Endothelial cell of umbilical vein (primary cell): ENCODE measurements around the gene ANGPTL7. TPM values are rescaled to one million over a fixed set of nuclear protein-coding genes. Genes with fewer than 3 reads are reported as not detected.
A peak's percentile ranks its signal among the peaks of the same experiment; 100 is the strongest.

Experiments
- BruUV-seq: library from RNA; stranded (reverse); fragments of 400-500 nt; replicated peaks from 2 replicates; lab custom pipeline; 2021; lab: Mats Ljungman, UMichigan
- CTCF ChIA-PET: fragments of 300-600, 350-600 bp; sonication (Branson Sonifier 250); formaldehyde crosslinking; loops from one replicate; lab custom pipeline; 2021; ENCODE audit warnings: antibody characterized with exemption, inconsistent platforms; lab: Charles Lee
- POLR2A ChIA-PET: fragments of 300-600, 350-600 bp; sonication (Branson Sonifier 250); formaldehyde crosslinking; loops from one replicate; lab custom pipeline; 2021; ENCODE audit warnings: antibody characterized with exemption, inconsistent platforms; lab: Charles Lee
- DNase-seq: peaks from one replicate; pipeline ENCODE4 v3.0.0-alpha.2; 2011; ENCODE audit warnings: low read depth, low spot score
- FAIRE-seq: peaks from 2 replicates; lab custom pipeline; 2011; peaks lifted over from hg19 to GRCh38; lab: Jason Lieb, UNC
- H2AFZ ChIP-seq: 2 replicates; pipeline ENCODE4 v1.6.0; 2012; ENCODE audit warnings: low read depth, low read length, control low read depth, inconsistent platforms
- H3K27ac ChIP-seq: 2 replicates; pipeline ENCODE4 v1.5.1; 2011; ENCODE audit warnings: low read depth, mild to moderate bottlenecking, control low read depth, low read length, moderate library complexity; ENCODE audit not compliant: insufficient read depth
- H3K27me3 ChIP-seq, 2 experiments: 2 replicates each; pipeline versions ENCODE4 v1.6.0 to v1.6.1; 2011; ENCODE audit warnings: low read length in 2 of 2, mixed read lengths in 1 of 2; ENCODE audit not compliant: control insufficient read depth in 2 of 2, insufficient read depth in 2 of 2
- H3K36me3 ChIP-seq, 2 experiments: 2 replicates in 1 of 2; 3 replicates in 1 of 2; pipeline ENCODE4 v1.5.1; 2011; ENCODE audit warnings: low read length in 2 of 2, mild to moderate bottlenecking in 1 of 2, moderate library complexity in 1 of 2; ENCODE audit not compliant: control insufficient read depth in 2 of 2, insufficient read depth in 2 of 2; ENCODE audit errors: extremely low read depth in 1 of 2
- H3K4me1 ChIP-seq: 3 replicates; pipeline ENCODE4 v1.5.1; 2011; ENCODE audit warnings: mild to moderate bottlenecking, low read length; ENCODE audit not compliant: control insufficient read depth, insufficient read depth; ENCODE audit errors: extremely low read depth
- H3K4me2 ChIP-seq: 2 replicates; pipeline ENCODE4 v1.6.1; 2011; ENCODE audit warnings: low read length, control low read depth, mixed read lengths; ENCODE audit not compliant: insufficient read depth
- H3K4me3 ChIP-seq, 3 experiments: fragments of 200-600 bp in 1 of 3; sonication (generic), shearing (Covaris generic) in 1 of 3; replicated peaks in 1 of 3; 2 replicates each; pipeline ENCODE4 v1.5.1; 2011 to 2016; ENCODE audit warnings: control low read depth in 3 of 3, low read length in 3 of 3, mild to moderate bottlenecking in 2 of 3, inconsistent platforms in 1 of 3, low read depth in 1 of 3, moderate library complexity in 1 of 3; ENCODE audit not compliant: insufficient read depth in 1 of 3
- H3K79me2 ChIP-seq: 2 replicates; pipeline ENCODE4 v1.6.0; 2012; ENCODE audit warnings: low read length, inconsistent platforms; ENCODE audit not compliant: control insufficient read depth, insufficient read depth
- H3K9ac ChIP-seq: replicated peaks from 2 replicates; pipeline ENCODE3; 2011; ENCODE audit warnings: low read length, control low read depth; ENCODE audit not compliant: insufficient read depth; ENCODE audit errors: extremely low read depth
- H3K9me1 ChIP-seq: replicated peaks from 3 replicates; pipeline ENCODE4 v1.6.0; 2011; ENCODE audit warnings: mild to moderate bottlenecking, low read length; ENCODE audit not compliant: control insufficient read depth, insufficient read depth; ENCODE audit errors: extremely low read depth
- H3K9me3 ChIP-seq: replicated peaks from 2 replicates; pipeline ENCODE4 v1.5.1; 2012; ENCODE audit warnings: low read length, inconsistent platforms; ENCODE audit not compliant: control insufficient read depth, insufficient read depth
- H4K20me1 ChIP-seq: replicated peaks from 2 replicates; pipeline ENCODE3; 2011; ENCODE audit warnings: mild to moderate bottlenecking, low read length; ENCODE audit not compliant: control insufficient read depth, insufficient read depth; ENCODE audit errors: extremely low read depth
- EZH2 ChIP-seq: IDR thresholded peaks from 2 replicates; pipeline ENCODE4 v1.6.1; 2012; ENCODE audit warnings: borderline replicate concordance, low read depth, mild to moderate bottlenecking, moderate library complexity, low read length, inconsistent platforms; ENCODE audit not compliant: severe bottlenecking
- FOS ChIP-seq: IDR thresholded peaks from 2 replicates; pipeline ENCODE4 v1.6.1; 2011; ENCODE audit warnings: mild to moderate bottlenecking, low read length, moderate library complexity, borderline replicate concordance; ENCODE audit not compliant: insufficient read depth
- GATA2 ChIP-seq: IDR thresholded peaks from 2 replicates; pipeline ENCODE4 v1.7.0; 2011; ENCODE audit warnings: low read depth, mild to moderate bottlenecking, moderate library complexity, mixed read lengths, low read length; ENCODE audit not compliant: insufficient read length, insufficient read depth
- JUN ChIP-seq: IDR thresholded peaks from 2 replicates; pipeline ENCODE4 v1.6.1; 2011; ENCODE audit warnings: borderline replicate concordance, low read depth; ENCODE audit not compliant: insufficient read length, insufficient read depth
- MYC ChIP-seq: IDR thresholded peaks from one replicate; pipeline ENCODE4 v1.6.1; 2011; ENCODE audit warnings: mild to moderate bottlenecking, low read depth, low read length
- POLR2A ChIP-seq: IDR thresholded peaks from 2 replicates; pipeline ENCODE4 v1.6.1; 2012; ENCODE audit warnings: low read depth, mild to moderate bottlenecking, control low read depth, low read length
- POLR2AphosphoS5 ChIP-seq: IDR thresholded peaks from 2 replicates; pipeline ENCODE4 v1.6.1; 2012; ENCODE audit warnings: low read depth, mild to moderate bottlenecking, control low read depth, low read length, moderate library complexity; ENCODE audit not compliant: insufficient read depth
- dilution Hi-C: fragments of 300-500 bp; cut with MboI; formaldehyde crosslinking; loops from one replicate; pipeline ENCODE4 v1.15.0; 2019; ENCODE audit warnings: low sequenced_read_pairs; ENCODE audit not compliant: extremely low pct_ligation_motif_present
- intact Hi-C: fragments of 100-400 bp; cut with micrococcal nuclease; formaldehyde crosslinking; loops from one replicate; pipeline ENCODE4 v1.10.0; 2022
- polyA plus RNA-seq, 4 experiments: library from polyadenylated mRNA; depleted of rRNA in 3 of 4; stranded (reverse) in 3 of 4; unstranded in 1 of 4; fragments of >200 nt; gene quantifications; 2 replicates each; pipeline versions ENCODE4 v1.2.1 to v1.2.3, GENCODE V29; 2011 to 2012; ENCODE audit warnings: missing spikeins in 1 of 4
- total RNA-seq: library from RNA; stranded (reverse); gene quantifications from 2 replicates; pipeline ENCODE4 v1.2.3, GENCODE V29; 2021
- TF ChIP-seq, protein P1 (sequence below), 2 donors: IDR thresholded peaks; 1 replicate in 1 of 2; 2 replicates in 1 of 2; pipeline ENCODE4 v1.5.1; 2011; ENCODE audit warnings: low read length in 2 of 2, mild to moderate bottlenecking in 2 of 2, moderate library complexity in 2 of 2, control low read depth in 1 of 2, inconsistent platforms in 1 of 2, low read depth in 1 of 2; ENCODE audit not compliant: insufficient read depth in 1 of 2; ENCODE audit errors: extremely low read depth in 1 of 2
- TF ChIP-seq, protein P2 (sequence below): IDR thresholded peaks from 2 replicates; pipeline ENCODE4 v1.6.1; 2011; ENCODE audit not compliant: insufficient read depth, insufficient read length

The ANGPTL7 gene
- total and polyA plus RNA-seq, 2 donors (not counting 3 experiments of a cell fraction or from before 2014, with no cell fraction given), result not detected

DNA sequence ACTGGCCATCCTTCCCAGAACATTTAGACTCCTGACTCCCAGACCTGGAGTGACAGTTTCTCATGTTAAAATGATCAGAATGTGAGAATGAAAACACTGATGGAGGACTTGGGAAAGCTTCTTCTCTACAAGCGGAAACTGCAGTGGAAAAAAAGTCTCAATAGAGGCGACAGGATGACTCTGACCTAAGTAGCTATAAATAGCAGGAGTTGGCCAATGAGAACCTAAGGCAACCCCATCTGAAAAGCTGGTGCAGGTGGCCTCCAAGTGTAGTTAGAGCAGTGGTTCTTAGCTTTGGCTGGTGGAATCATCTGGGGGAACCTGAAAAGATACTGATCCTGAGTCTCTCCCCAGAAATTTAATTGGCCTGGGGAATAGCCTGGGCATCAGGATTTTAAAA is 45.2 kb upstream of the ANGPTL7 start:
- intact Hi-C loops, result no loop called here
- H3K9me1 ChIP-seq, result no peaks in the 10 kb centered on the region
- ChIA-PET POLR2A (no interaction called here), CTCF (interaction anchor here (1.2 kb wide), 1 partner anchor 107 kb away, joined by 3 read pairs; no protein-coding TSS in a partner anchor)
- no peaks in the 10 kb centered on the region for H3K27me3 ChIP-seq
- FAIRE-seq (peak; percentile 37), DNase-seq (no peak)
- H3K4me3 ChIP-seq, result no peak overlapping the region
- H3K9ac ChIP-seq, result no peak overlapping the region
- H3K4me2 ChIP-seq, result no peak overlapping the region
- TF ChIP-seq, protein P1, sequence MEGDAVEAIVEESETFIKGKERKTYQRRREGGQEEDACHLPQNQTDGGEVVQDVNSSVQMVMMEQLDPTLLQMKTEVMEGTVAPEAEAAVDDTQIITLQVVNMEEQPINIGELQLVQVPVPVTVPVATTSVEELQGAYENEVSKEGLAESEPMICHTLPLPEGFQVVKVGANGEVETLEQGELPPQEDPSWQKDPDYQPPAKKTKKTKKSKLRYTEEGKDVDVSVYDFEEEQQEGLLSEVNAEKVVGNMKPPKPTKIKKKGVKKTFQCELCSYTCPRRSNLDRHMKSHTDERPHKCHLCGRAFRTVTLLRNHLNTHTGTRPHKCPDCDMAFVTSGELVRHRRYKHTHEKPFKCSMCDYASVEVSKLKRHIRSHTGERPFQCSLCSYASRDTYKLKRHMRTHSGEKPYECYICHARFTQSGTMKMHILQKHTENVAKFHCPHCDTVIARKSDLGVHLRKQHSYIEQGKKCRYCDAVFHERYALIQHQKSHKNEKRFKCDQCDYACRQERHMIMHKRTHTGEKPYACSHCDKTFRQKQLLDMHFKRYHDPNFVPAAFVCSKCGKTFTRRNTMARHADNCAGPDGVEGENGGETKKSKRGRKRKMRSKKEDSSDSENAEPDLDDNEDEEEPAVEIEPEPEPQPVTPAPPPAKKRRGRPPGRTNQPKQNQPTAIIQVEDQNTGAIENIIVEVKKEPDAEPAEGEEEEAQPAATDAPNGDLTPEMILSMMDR (IDR thresholded peaks at IDR 0.05; ENCODE audit: extremely low read depth in 1 of 2, insufficient read depth in 1 of 2, low read depth in 1 of 2, low read length in 2 of 2), result no peak
- no peak for TF ChIP-seq POLR2AphosphoS5
- TF ChIP-seq GATA2, result no peak
- no peak for TF ChIP-seq POLR2A
- TF ChIP-seq MYC, result no peak
- TF ChIP-seq JUN, result no peak
- no peak for TF ChIP-seq EZH2
- TF ChIP-seq FOS, result no peak
- TF ChIP-seq, protein P2, sequence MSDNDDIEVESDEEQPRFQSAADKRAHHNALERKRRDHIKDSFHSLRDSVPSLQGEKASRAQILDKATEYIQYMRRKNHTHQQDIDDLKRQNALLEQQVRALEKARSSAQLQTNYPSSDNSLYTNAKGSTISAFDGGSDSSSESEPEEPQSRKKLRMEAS, result no peak
- dilution Hi-C loops, result no loop called here
- H3K4me1 ChIP-seq, result peaks cover 21% of the 10 kb centered on the region
- H4K20me1 ChIP-seq, result no peaks in the 10 kb centered on the region
- H3K36me3 ChIP-seq, result peaks cover 12 to 23% of the 10 kb centered on the region in 2 experiments
- H3K79me2 ChIP-seq, result no peaks in the 10 kb centered on the region
- BruUV-seq, result no TSS peak
- H2AFZ ChIP-seq, result no peak overlapping the region
- no peak overlapping the region for H3K27ac ChIP-seq
- H3K9me3 ChIP-seq, result no peaks in the 10 kb centered on the region
